ENCODE results near the gene ZCWPW2.

The ZCWPW2 gene

GRCh38 chr3:28575100-28575745 is 226.7 kb downstream of the ZCWPW2 start:
- no peak for DNase-seq (ENCODE audit: low read depth)
